ENCODE results near the gene SPEF2.

DNA sequence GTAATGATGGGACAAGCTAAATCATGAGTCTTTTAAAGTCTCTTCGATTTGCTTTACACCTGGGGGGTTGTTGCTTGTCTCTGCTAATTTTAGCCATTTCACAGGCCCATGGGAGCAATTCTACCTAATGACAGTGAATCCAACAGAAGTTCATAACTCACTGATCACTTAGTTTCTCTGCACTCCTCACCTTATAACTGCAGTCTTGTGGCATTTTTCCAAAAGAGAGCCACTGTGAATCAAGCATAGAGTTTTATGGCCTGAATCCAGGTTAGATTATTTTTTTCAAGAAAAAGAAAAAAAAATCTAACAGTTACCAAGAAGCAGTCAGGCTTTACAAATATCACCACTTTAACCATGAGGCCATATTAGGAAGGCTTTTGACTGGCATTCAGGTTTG, 237.5 kb downstream of the SPEF2 start:
- TF ChIP-seq EZH2 (IDR thresholded peaks at IDR 0.05; ENCODE audit: borderline replicate concordance) (no peak), EZH2phosphoT487 (IDR thresholded peaks at IDR 0.05; ENCODE audit: low read depth, severe bottlenecking, unreplicated experiment) (no peak)
- TF ChIP-seq, protein P1, sequence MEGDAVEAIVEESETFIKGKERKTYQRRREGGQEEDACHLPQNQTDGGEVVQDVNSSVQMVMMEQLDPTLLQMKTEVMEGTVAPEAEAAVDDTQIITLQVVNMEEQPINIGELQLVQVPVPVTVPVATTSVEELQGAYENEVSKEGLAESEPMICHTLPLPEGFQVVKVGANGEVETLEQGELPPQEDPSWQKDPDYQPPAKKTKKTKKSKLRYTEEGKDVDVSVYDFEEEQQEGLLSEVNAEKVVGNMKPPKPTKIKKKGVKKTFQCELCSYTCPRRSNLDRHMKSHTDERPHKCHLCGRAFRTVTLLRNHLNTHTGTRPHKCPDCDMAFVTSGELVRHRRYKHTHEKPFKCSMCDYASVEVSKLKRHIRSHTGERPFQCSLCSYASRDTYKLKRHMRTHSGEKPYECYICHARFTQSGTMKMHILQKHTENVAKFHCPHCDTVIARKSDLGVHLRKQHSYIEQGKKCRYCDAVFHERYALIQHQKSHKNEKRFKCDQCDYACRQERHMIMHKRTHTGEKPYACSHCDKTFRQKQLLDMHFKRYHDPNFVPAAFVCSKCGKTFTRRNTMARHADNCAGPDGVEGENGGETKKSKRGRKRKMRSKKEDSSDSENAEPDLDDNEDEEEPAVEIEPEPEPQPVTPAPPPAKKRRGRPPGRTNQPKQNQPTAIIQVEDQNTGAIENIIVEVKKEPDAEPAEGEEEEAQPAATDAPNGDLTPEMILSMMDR (IDR thresholded peaks at IDR 0.05; ENCODE audit: poor library complexity) = no peak
